ENCODE results near the gene OR6A2.
"Not testable (repeated sequence)": the region's sequence is repeated elsewhere in the genome, so short reads cannot be mapped to it uniquely, and the experiment has no call there.

Gene OR6A2

GRCh38 chr11:6799402-6799801 lies at the start of gene OR6A2:
Gene OR6A2 (minus strand): TSS chr11:6799689. CDS start chr11:6795708, 3,981 bp downstream.
- DNase-seq, result peak; percentile 6

- DNase-seq, result no peak
These were observed 45.9 kb upstream of the OR6A2 start, which contains the start of gene OR10A5 for GRCh38 chr11:6845383-6845782. Gene OR10A5 (plus strand): TSS chr11:6845683. CDS start chr11:6845683, 0 bp downstream.

- DNase-seq, result no peak
These were observed 44.9 kb upstream of the OR6A2 start for GRCh38 chr11:6844356-6844755.

- no peak for DNase-seq
These were observed 44.2 kb upstream of the OR6A2 start for GRCh38 chr11:6843670-6844069.

- no peak for DNase-seq
These were observed 42.2 kb upstream of the OR6A2 start for GRCh38 chr11:6841694-6842093.

- DNase-seq, result peak; percentile 48
These were observed 34.5 kb upstream of the OR6A2 start for GRCh38 chr11:6834021-6834420.

- no peak for DNase-seq
These were observed 33.9 kb upstream of the OR6A2 start for GRCh38 chr11:6833356-6833755.

- DNase-seq, result no peak
These were observed 28.6 kb upstream of the OR6A2 start for GRCh38 chr11:6828103-6828502.

GRCh38 chr11:6825231-6825744 lies 25.8 kb upstream of the OR6A2 start:
- DNase-seq, result no peak

GRCh38 chr11:6824136-6824823 lies 24.8 kb upstream of the OR6A2 start:
- DNase-seq, result no peak

- DNase-seq, result no peak
These were observed 19.5 kb upstream of the OR6A2 start for GRCh38 chr11:6818967-6819366.

GRCh38 chr11:6817694-6818093 lies 18.2 kb upstream of the OR6A2 start:
- no peak for DNase-seq

GRCh38 chr11:6813656-6814055 lies 14.2 kb upstream of the OR6A2 start:
- DNase-seq, result no peak

GRCh38 chr11:6812390-6813005 lies 13.0 kb upstream of the OR6A2 start:
- DNase-seq, result peak; percentile 27

- not testable (repeated sequence) for DNase-seq
These were observed 1.6 kb upstream of the OR6A2 start for GRCh38 chr11:6801075-6801474.

- no peak for DNase-seq
These were observed 4.8 kb downstream of the OR6A2 start for GRCh38 chr11:6794639-6795038.

- DNase-seq, result no peak
These were observed 8.9 kb downstream of the OR6A2 start for GRCh38 chr11:6790546-6790945.

GRCh38 chr11:6782720-6783119 lies 16.8 kb downstream of the OR6A2 start, which contains the start of gene OR2AG1:
Gene OR2AG1 (plus strand): TSS chr11:6783020. CDS start chr11:6785038, 2,018 bp downstream.
- DNase-seq, result no peak

- no peak for DNase-seq
These were observed 18.7 kb downstream of the OR6A2 start for GRCh38 chr11:6780829-6781228.

GRCh38 chr11:6778518-6778917 lies 21.0 kb downstream of the OR6A2 start:
- DNase-seq, result no peak

GRCh38 chr11:6771926-6772893 lies 27.3 kb downstream of the OR6A2 start, which contains the start of gene OR2AG2:
Gene OR2AG2 (minus strand): TSS chr11:6771976. CDS start chr11:6768957, 3,019 bp downstream.
- peak; percentile 86 for DNase-seq

- peak; percentile 74 for DNase-seq
These were observed 42.0 kb downstream of the OR6A2 start for GRCh38 chr11:6757373-6757967.
